ENCODE data around the gene TDRD9. TPM values are rescaled to one million over a fixed set of nuclear protein-coding genes. Genes with fewer than 3 reads are reported as not detected.
"Not testable (repeated sequence)": the region's sequence is repeated elsewhere in the genome, so short reads cannot be mapped to it uniquely, and the experiment has no call there.

The TDRD9 gene
- total RNA-seq, 1 donor from 2014 or later, result 4.8 TPM

DNA sequence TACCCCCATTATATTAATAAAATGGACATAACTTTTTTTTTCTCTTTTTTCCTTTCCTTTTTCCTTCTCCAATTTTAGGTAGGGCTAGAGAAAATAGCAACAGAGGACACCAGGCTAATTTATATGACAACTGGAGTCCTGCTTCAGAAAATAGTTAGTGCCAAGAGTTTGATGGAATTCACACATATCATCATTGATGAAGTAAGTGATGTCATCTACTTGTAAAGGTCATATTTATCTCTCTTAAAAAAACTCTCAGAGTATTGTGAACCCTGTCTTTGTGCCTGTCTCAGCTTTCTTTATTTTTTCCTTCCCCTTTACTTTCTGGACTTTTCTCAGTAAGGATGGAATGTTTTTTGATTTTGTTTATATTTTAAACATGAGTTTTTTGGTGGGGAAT is 38.4 kb downstream of the TDRD9 start:
- Histone ChIP-seq H3K9me3 (replicated peaks) (no peaks in the 10 kb centered on the region), H3K36me3 (no peaks in the 10 kb centered on the region), H3K4me1 (peaks cover 14% of the 10 kb centered on the region), H3K27ac (replicated peaks) (no peak overlapping the region), H3K27me3 (ENCODE audit: low read depth) (no peaks in the 10 kb centered on the region), H3K4me3 (no peak overlapping the region)
- no peak for DNase-seq
- TF ChIP-seq, protein P1, sequence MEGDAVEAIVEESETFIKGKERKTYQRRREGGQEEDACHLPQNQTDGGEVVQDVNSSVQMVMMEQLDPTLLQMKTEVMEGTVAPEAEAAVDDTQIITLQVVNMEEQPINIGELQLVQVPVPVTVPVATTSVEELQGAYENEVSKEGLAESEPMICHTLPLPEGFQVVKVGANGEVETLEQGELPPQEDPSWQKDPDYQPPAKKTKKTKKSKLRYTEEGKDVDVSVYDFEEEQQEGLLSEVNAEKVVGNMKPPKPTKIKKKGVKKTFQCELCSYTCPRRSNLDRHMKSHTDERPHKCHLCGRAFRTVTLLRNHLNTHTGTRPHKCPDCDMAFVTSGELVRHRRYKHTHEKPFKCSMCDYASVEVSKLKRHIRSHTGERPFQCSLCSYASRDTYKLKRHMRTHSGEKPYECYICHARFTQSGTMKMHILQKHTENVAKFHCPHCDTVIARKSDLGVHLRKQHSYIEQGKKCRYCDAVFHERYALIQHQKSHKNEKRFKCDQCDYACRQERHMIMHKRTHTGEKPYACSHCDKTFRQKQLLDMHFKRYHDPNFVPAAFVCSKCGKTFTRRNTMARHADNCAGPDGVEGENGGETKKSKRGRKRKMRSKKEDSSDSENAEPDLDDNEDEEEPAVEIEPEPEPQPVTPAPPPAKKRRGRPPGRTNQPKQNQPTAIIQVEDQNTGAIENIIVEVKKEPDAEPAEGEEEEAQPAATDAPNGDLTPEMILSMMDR (IDR thresholded peaks at IDR 0.05; ENCODE audit: borderline replicate concordance), result no peak
- intact Hi-C loops (cut with micrococcal nuclease), result no loop called here

GRCh38 chr14:103969961-103970360 is 41.7 kb downstream of the TDRD9 start:
- Histone ChIP-seq H3K27me3 (ENCODE audit: low read depth) (no peaks in the 10 kb centered on the region), H3K4me3 (no peak overlapping the region), H3K9me3 (replicated peaks) (no peaks in the 10 kb centered on the region), H3K27ac (replicated peaks) (no peak overlapping the region), H3K36me3 (no peaks in the 10 kb centered on the region), H3K4me1 (peaks cover 5% of the 10 kb centered on the region)
- DNase-seq, result no peak
- intact Hi-C loops (cut with micrococcal nuclease), result no loop called here
- TF ChIP-seq, protein P1 (IDR thresholded peaks at IDR 0.05; ENCODE audit: borderline replicate concordance), result no peak

GRCh38 chr14:103973354-103973753 is 45.1 kb downstream of the TDRD9 start:
- Histone ChIP-seq H3K27me3 (ENCODE audit: low read depth) (no peaks in the 10 kb centered on the region), H3K9me3 (replicated peaks) (no peaks in the 10 kb centered on the region), H3K36me3 (no peaks in the 10 kb centered on the region), H3K27ac (replicated peaks) (no peak overlapping the region), H3K4me1 (peaks cover 5% of the 10 kb centered on the region), H3K4me3 (no peak overlapping the region)
- intact Hi-C loops (cut with micrococcal nuclease), result no loop called here
- no peak for DNase-seq
- TF ChIP-seq, protein P1 (IDR thresholded peaks at IDR 0.05; ENCODE audit: borderline replicate concordance), result no peak

DNA sequence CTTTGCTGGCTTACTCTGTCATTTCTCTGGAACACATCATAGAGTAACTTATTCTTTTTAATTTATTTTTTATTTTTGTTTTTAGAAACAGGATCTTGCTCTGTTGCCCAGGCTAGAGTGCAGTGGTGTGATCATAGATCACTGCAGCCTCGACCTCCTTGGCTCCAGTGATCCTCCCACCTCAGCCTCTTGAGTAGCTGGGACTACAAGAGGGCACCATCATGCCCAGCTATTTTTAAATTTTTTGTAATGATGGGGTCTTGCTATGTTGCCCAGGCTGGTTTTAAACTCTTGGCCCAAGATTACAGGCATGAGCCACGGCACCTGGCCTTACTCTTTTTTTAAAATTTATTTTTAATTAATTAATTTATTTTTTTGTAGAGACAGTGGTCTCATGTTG is 46.3 kb downstream of the TDRD9 start:
- Histone ChIP-seq H3K27ac (replicated peaks) (no peak overlapping the region), H3K9me3 (replicated peaks) (no peaks in the 10 kb centered on the region), H3K36me3 (no peaks in the 10 kb centered on the region), H3K4me1 (peaks cover 5% of the 10 kb centered on the region), H3K27me3 (ENCODE audit: low read depth) (no peaks in the 10 kb centered on the region), H3K4me3 (no peak overlapping the region)
- intact Hi-C loops (cut with micrococcal nuclease), result no loop called here
- TF ChIP-seq, protein P1 (IDR thresholded peaks at IDR 0.05; ENCODE audit: borderline replicate concordance), result no peak
- DNase-seq, result no peak

DNA sequence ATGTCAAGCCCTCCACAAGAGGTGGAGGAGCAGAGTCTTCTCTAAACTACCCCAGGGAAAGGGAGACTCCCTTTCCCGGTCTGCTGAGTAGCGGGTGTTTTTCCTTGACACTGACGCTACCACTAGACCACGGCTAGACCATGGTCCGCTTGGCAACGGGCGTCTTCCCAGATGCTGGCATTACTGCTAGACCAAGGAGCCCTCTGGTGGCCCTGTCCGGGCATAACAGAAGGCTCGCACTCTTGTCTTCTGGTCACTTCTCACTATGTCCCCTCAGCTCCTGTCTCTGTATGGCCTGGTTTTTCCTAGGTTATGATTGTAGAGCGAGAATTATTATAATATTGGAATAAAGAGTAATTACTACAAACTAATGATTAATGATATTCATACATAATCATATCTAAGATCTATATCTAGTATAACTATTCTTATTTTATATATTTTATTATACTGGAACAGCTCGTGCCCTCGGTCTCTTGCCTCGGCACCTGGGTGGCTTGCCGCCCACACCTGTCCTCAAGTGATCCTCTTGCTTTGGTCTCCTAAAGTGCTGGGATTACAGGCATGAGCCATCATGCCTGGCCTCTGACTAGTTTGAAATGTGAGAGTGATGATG is 52.5 kb downstream of the TDRD9 start:
- intact Hi-C loops (cut with micrococcal nuclease); H3K9me3 ChIP-seq (replicated peaks); H3K4me3 ChIP-seq; H3K4me1 ChIP-seq; H3K36me3 ChIP-seq; H3K27me3 ChIP-seq (ENCODE audit: low read depth); H3K27ac ChIP-seq (replicated peaks): not testable (repeated sequence)
- TF ChIP-seq, protein P1 (IDR thresholded peaks at IDR 0.05; ENCODE audit: borderline replicate concordance), result peak; percentile 80
- peak; percentile 65 for DNase-seq
